Measurements from ENCODE around the gene BAIAP2L1.

DNA sequence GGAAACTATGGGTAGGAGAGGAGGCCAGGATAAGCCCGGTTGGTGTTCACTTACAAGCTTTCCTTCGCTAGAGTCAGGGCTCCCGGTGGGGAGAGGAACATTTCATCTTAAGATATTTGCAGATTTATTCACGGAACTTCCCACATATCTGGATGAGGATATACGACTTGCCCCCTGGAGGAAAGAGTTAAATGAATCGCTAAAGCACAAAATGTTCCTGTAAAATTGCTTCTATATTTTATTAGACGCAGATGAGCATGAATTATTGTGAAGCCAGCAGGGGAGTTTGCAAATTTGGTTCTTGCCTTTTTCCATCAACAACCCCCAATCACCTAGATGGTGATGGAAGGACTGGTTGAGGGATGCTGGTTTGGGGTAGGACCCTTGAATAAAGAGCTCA is 47.9 kb upstream of the BAIAP2L1 start:
- TF ChIP-seq, protein P1, sequence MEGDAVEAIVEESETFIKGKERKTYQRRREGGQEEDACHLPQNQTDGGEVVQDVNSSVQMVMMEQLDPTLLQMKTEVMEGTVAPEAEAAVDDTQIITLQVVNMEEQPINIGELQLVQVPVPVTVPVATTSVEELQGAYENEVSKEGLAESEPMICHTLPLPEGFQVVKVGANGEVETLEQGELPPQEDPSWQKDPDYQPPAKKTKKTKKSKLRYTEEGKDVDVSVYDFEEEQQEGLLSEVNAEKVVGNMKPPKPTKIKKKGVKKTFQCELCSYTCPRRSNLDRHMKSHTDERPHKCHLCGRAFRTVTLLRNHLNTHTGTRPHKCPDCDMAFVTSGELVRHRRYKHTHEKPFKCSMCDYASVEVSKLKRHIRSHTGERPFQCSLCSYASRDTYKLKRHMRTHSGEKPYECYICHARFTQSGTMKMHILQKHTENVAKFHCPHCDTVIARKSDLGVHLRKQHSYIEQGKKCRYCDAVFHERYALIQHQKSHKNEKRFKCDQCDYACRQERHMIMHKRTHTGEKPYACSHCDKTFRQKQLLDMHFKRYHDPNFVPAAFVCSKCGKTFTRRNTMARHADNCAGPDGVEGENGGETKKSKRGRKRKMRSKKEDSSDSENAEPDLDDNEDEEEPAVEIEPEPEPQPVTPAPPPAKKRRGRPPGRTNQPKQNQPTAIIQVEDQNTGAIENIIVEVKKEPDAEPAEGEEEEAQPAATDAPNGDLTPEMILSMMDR (IDR thresholded peaks at IDR 0.05), result no peak
- no peak for TF ChIP-seq POLR2A (IDR thresholded peaks at IDR 0.05)
